Measurements from ENCODE around the gene TANGO2. TPM values are rescaled to one million over a fixed set of nuclear protein-coding genes. Genes with fewer than 3 reads are reported as not detected.

TANGO2 gene
- polyA plus RNA-seq, 1 of the 3 experiments (the other 2 are of a cell fraction): 20.7 TPM

GRCh38 chr22:20002128-20002527 lies 18.8 kb upstream of the TANGO2 start:
- H3K9me2 ChIP-seq: no peaks in the 10 kb centered on the region
- no peak overlapping the region for H3K9ac ChIP-seq
- H2AFZ ChIP-seq (ENCODE audit: low read depth): no peak overlapping the region
- H3F3A ChIP-seq (replicated peaks; ENCODE audit: insufficient read depth): no peaks in the 10 kb centered on the region
- H3K4me1 ChIP-seq (ENCODE audit: control insufficient read depth in 1 of 2, insufficient read depth in 2 of 2, low read depth in 1 of 2, low read length in 1 of 2): peaks cover 0 to 55% of the 10 kb centered on the region in 2 experiments; a peak in 1 of 4 replicates
- no peaks in the 10 kb centered on the region for H3K27me3 ChIP-seq (ENCODE audit: insufficient read depth)
- ChIA-PET CTCF (interaction anchor here (0.9 to 5.0 kb wide), 3 partner anchors 12 to 31 kb away, joined by 4 to 31 read pairs (median 12); no protein-coding TSS in a partner anchor), POLR2A (interaction anchor here (1.1 kb wide), 1 partner anchor 19 kb away, joined by 3 read pairs; the partner anchor contains the start of gene TANGO2)
- peak overlapping the region in 1 of 2 experiments; percentile 84; a peak in 2 of 4 replicates for H3K27ac ChIP-seq (ENCODE audit: low read depth in 2 of 2, low read length in 1 of 2)
- no peak overlapping the region for H3K4me3 ChIP-seq (ENCODE audit: low read depth in 2 of 2, low read length in 1 of 2)
- peaks cover 0 to 10% of the 10 kb centered on the region in 2 experiments for H3K36me3 ChIP-seq (replicated peaks in 1 of 2; ENCODE audit: control insufficient read depth in 1 of 2, insufficient read depth in 2 of 2, low read length in 1 of 2)
- TF ChIP-seq, protein P1, sequence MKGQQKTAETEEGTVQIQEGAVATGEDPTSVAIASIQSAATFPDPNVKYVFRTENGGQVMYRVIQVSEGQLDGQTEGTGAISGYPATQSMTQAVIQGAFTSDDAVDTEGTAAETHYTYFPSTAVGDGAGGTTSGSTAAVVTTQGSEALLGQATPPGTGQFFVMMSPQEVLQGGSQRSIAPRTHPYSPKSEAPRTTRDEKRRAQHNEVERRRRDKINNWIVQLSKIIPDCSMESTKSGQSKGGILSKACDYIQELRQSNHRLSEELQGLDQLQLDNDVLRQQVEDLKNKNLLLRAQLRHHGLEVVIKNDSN (IDR thresholded peaks at IDR 0.05; ENCODE audit: borderline replicate concordance, low read depth): no peak
- TF ChIP-seq MXI1 (IDR thresholded peaks at IDR 0.05; ENCODE audit: low read depth, low read length) (no peak), SIN3A (IDR thresholded peaks at IDR 0.05; ENCODE audit: borderline replicate concordance, low read depth, low read length) (no peak), USF2 (IDR thresholded peaks at IDR 0.05; ENCODE audit: borderline replicate concordance, low read depth, low read length) (no peak), IRF3 (IDR thresholded peaks at IDR 0.05; ENCODE audit: low read depth, low read length) (no peak), RFX5 (IDR thresholded peaks at IDR 0.05; ENCODE audit: low read length) (no peak), CHD2 (IDR thresholded peaks at IDR 0.05; ENCODE audit: low read length, partially characterized antibody) (no peak), TCF12 (IDR thresholded peaks at IDR 0.05) (no peak), NRF1 (IDR thresholded peaks at IDR 0.05; ENCODE audit: low read depth, low read length) (no peak), RCOR1 (IDR thresholded peaks at IDR 0.05; ENCODE audit: low read length) (no peak), TEAD4 (IDR thresholded peaks at IDR 0.05; ENCODE audit: borderline replicate concordance, insufficient read depth) (no peak), JUND (IDR thresholded peaks at IDR 0.05) (no peak), EZH2phosphoT487 (IDR thresholded peaks at IDR 0.05; ENCODE audit: borderline replicate concordance, low read depth) (no peak), FOXM1 (IDR thresholded peaks at IDR 0.05; ENCODE audit: low read depth) (no peak), NFIC (IDR thresholded peaks at IDR 0.05; ENCODE audit: borderline replicate concordance) (no peak), FOSL2 (IDR thresholded peaks at IDR 0.05; ENCODE audit: borderline replicate concordance, low read depth) (no peak)
- TF ChIP-seq, protein P2, sequence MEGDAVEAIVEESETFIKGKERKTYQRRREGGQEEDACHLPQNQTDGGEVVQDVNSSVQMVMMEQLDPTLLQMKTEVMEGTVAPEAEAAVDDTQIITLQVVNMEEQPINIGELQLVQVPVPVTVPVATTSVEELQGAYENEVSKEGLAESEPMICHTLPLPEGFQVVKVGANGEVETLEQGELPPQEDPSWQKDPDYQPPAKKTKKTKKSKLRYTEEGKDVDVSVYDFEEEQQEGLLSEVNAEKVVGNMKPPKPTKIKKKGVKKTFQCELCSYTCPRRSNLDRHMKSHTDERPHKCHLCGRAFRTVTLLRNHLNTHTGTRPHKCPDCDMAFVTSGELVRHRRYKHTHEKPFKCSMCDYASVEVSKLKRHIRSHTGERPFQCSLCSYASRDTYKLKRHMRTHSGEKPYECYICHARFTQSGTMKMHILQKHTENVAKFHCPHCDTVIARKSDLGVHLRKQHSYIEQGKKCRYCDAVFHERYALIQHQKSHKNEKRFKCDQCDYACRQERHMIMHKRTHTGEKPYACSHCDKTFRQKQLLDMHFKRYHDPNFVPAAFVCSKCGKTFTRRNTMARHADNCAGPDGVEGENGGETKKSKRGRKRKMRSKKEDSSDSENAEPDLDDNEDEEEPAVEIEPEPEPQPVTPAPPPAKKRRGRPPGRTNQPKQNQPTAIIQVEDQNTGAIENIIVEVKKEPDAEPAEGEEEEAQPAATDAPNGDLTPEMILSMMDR (IDR thresholded peaks at IDR 0.05): no peak
- TF ChIP-seq, protein P3, sequence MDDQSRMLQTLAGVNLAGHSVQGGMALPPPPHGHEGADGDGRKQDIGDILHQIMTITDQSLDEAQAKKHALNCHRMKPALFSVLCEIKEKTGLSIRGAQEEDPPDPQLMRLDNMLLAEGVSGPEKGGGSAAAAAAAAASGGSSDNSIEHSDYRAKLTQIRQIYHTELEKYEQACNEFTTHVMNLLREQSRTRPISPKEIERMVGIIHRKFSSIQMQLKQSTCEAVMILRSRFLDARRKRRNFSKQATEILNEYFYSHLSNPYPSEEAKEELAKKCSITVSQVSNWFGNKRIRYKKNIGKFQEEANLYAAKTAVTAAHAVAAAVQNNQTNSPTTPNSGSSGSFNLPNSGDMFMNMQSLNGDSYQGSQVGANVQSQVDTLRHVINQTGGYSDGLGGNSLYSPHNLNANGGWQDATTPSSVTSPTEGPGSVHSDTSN (IDR thresholded peaks at IDR 0.05): no peak
- H3K9me3 ChIP-seq: peaks cover 16% of the 10 kb centered on the region; the same call in 1 of the 2 replicates
- no peak for DNase-seq
- no peak overlapping the region for H3K4me2 ChIP-seq
- H3K79me2 ChIP-seq (ENCODE audit: insufficient read depth): no peaks in the 10 kb centered on the region
- no peaks in the 10 kb centered on the region for H4K20me1 ChIP-seq (ENCODE audit: insufficient read depth)
- WGBS (ENCODE audit: low lambda C conversion rate): 88% methylated on average over 9 of the region's 9 CpGs
